ENCODE data around the gene SF3A1.

The SF3A1 gene

GRCh38 chr22:30304495-30305244, 52.0 kb downstream of the SF3A1 start:
- no peak for DNase-seq

GRCh38 chr22:30302810-30303138, 53.9 kb downstream of the SF3A1 start:
- no peak for DNase-seq

GRCh38 chr22:30301995-30302809, 54.5 kb downstream of the SF3A1 start:
- DNase-seq, result peak in 1 of 5 experiments; percentile 33

GRCh38 chr22:30299322-30299721, 57.4 kb downstream of the SF3A1 start:
- no peak for DNase-seq

- no peak for DNase-seq
Observed at GRCh38 chr22:30297991-30298701, 58.5 kb downstream of the SF3A1 start.

- DNase-seq, result no peak
Observed at GRCh38 chr22:30297276-30297990, 59.3 kb downstream of the SF3A1 start.

GRCh38 chr22:30296833-30297232, 59.9 kb downstream of the SF3A1 start:
- DNase-seq, result no peak

GRCh38 chr22:30296324-30296723, 60.4 kb downstream of the SF3A1 start:
- DNase-seq, result no peak

- no peak for DNase-seq
Observed at GRCh38 chr22:30295576-30295975, 61.1 kb downstream of the SF3A1 start.

- DNase-seq, result no peak
Observed at GRCh38 chr22:30294830-30295229, 61.9 kb downstream of the SF3A1 start.

- DNase-seq, result no peak
Observed at GRCh38 chr22:30294066-30294465, 62.6 kb downstream of the SF3A1 start.

- DNase-seq, result no peak
Observed at GRCh38 chr22:30293026-30293425, 63.7 kb downstream of the SF3A1 start.

GRCh38 chr22:30292069-30292970, 64.4 kb downstream of the SF3A1 start:
- no peak for DNase-seq

- DNase-seq, result no peak
Observed at GRCh38 chr22:30291058-30291892, 65.4 kb downstream of the SF3A1 start.

- peak in 2 of 5 experiments; percentile 18 to 65 for DNase-seq
Observed at GRCh38 chr22:30290342-30291057, 66.2 kb downstream of the SF3A1 start.

GRCh38 chr22:30289980-30290313, 66.7 kb downstream of the SF3A1 start:
- DNase-seq, result no peak

GRCh38 chr22:30289141-30289979, 67.3 kb downstream of the SF3A1 start, which contains the start of gene CASTOR1:
CASTOR1 (minus strand) TSS chr22:30289505; CDS start chr22:30289497, 8 bp downstream.
- peak; percentile 82 to 96 (median 84) for DNase-seq

GRCh38 chr22:30288419-30289140, 68.1 kb downstream of the SF3A1 start:
- DNase-seq, result peak in 1 of 5 experiments; percentile 37

Data from T-helper 2 cell (primary cell).